Fibroblast of lung (primary cell): ENCODE data around the gene NEK6. TPM values are rescaled to one million over a fixed set of nuclear protein-coding genes. Genes with fewer than 3 reads are reported as not detected.
A peak's percentile ranks its signal among the peaks of the same experiment; 100 is the strongest.

Source experiments
- DNase-seq, 2 donors: peaks; one replicate each; pipeline versions ENCODE4 v3.0.0 to v3.0.0-alpha.2; 2010; ENCODE audit warnings: low read depth in 2 of 2
- H2AFZ ChIP-seq: 2 replicates; pipeline ENCODE4 v1.5.1; 2012; ENCODE audit warnings: low read length, control low read depth, inconsistent platforms
- H3K27ac ChIP-seq: 2 replicates; pipeline ENCODE4 v1.5.1; 2011; ENCODE audit warnings: low read length, control low read depth; ENCODE audit not compliant: insufficient read depth
- H3K27me3 ChIP-seq: 2 replicates; pipeline ENCODE4 v1.5.1; 2011; ENCODE audit warnings: mild to moderate bottlenecking, low read length; ENCODE audit not compliant: control insufficient read depth, insufficient read depth
- H3K36me3 ChIP-seq: 2 replicates; pipeline ENCODE4 v1.5.1; 2011; ENCODE audit warnings: low read length; ENCODE audit not compliant: control insufficient read depth, insufficient read depth
- H3K4me1 ChIP-seq: 2 replicates; pipeline ENCODE4 v1.5.1; 2011; ENCODE audit warnings: low read length; ENCODE audit not compliant: control insufficient read depth, insufficient read depth; ENCODE audit errors: extremely low read depth
- H3K4me2 ChIP-seq: 2 replicates; pipeline ENCODE4 v1.5.1; 2011; ENCODE audit warnings: low read length, control low read depth; ENCODE audit not compliant: insufficient read depth; ENCODE audit errors: extremely low read depth
- H3K4me3 ChIP-seq, 4 experiments: fragments of 200-600 bp in 1 of 4; sonication (generic) in 1 of 4; replicated peaks in 1 of 4; 2 replicates each; pipeline ENCODE4 v1.5.1; 2011 to 2016; ENCODE audit warnings: low read length in 4 of 4, low read depth in 3 of 4, mild to moderate bottlenecking in 3 of 4, control low read depth in 2 of 4, inconsistent platforms in 1 of 4, mixed read lengths in 1 of 4; ENCODE audit not compliant: insufficient read depth in 1 of 4; ENCODE audit errors: control extremely low read depth in 1 of 4
- H3K79me2 ChIP-seq: 2 replicates; pipeline ENCODE4 v1.5.1; 2012; ENCODE audit warnings: mild to moderate bottlenecking, low read length, inconsistent platforms; ENCODE audit not compliant: control insufficient read depth, insufficient read depth
- H3K9ac ChIP-seq: 2 replicates; pipeline ENCODE4 v1.5.1; 2011; ENCODE audit warnings: mild to moderate bottlenecking, low read length, control low read depth; ENCODE audit not compliant: insufficient read depth
- H3K9me3 ChIP-seq: 2 replicates; pipeline ENCODE4 v1.5.1; 2012; ENCODE audit warnings: low read depth, low read length; ENCODE audit not compliant: control insufficient read depth, insufficient read depth
- H4K20me1 ChIP-seq: 2 replicates; pipeline ENCODE4 v1.5.1; 2011; ENCODE audit warnings: low read length; ENCODE audit not compliant: control insufficient read depth, insufficient read depth; ENCODE audit errors: extremely low read depth
- CTCF ChIP-seq, 2 donors: IDR thresholded peaks in 1 of 2; conservative IDR thresholded peaks in 1 of 2; 1 replicate in 1 of 2; 2 replicates in 1 of 2; pipeline ENCODE4 v1.5.1; 2011 to 2012; ENCODE audit warnings: low read length in 2 of 2, control low read depth in 1 of 2, inconsistent platforms in 1 of 2, low read depth in 1 of 2, mild to moderate bottlenecking in 1 of 2
- EZH2 ChIP-seq: IDR thresholded peaks from 2 replicates; pipeline ENCODE4 v1.5.1; 2012; ENCODE audit warnings: low read length, control low read depth, mild to moderate bottlenecking; ENCODE audit errors: missing control alignments
- polyA plus RNA-seq, 2 donors: library from polyadenylated mRNA; depleted of rRNA in 1 of 2; stranded (reverse) in 1 of 2; unstranded in 1 of 2; fragments of >200 nt; gene quantifications; 2 replicates each; pipeline ENCODE4 v1.2.1, GENCODE V29; 2011 to 2012; ENCODE audit warnings: missing spikeins in 1 of 2
- total RNA-seq: library from RNA; depleted of rRNA; stranded (reverse); fragments of >200 nt; gene quantifications from 2 replicates; pipeline ENCODE4 v1.2.1, GENCODE V29; 2014

The NEK6 gene
- total and polyA plus RNA-seq, 2 donors (not counting 1 experiment from before 2014, with no cell fraction given): 71.2 to 71.4 TPM

DNA sequence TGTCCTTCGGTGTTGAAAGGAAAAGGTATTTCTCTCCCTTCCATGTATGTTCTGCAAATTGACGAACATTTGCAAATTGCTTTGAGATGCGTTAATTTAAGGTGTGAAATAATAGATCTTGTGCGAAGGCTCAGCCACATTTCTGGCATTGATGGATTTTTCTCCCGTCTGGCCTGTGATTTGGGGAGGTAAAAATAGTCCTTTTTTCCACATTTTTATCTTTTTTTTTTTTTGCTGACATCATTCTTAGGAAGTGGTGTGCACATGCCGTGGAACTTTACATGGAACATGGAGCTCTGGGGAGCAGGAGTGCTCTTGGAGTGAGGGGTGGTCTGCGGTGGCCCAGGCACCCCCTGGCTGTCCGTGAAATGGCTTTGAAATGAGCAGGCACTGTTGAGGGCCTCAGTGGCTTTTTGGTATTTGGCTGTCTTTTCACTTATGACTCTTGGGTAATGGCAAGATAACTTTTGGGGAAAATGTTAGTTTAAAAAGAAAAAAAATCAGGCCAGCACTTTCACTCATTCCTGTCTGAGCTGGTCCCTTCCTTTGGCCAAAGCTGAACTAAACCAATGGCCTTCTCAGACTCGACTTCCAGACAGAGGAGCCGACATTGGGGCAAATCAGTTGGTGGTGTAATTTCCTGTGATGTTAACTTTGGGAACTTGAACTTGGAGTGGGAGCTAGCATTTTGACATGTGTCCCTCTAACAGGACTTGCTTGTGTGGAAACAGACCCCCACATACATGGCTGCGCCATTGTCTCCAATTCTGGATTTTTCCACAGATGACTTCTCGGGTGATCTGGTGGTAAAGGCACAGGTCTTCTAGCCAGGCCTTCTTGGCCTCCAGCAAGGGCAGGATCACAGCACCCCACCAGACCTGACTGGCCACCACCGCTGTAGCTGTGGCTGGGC is 4.2 kb downstream of the NEK6 start:
- Histone ChIP-seq H3K27ac (peak overlapping the region; percentile 81), H3K9me3 (no peaks in the 10 kb centered on the region), H3K4me1 (peaks cover 35% of the 10 kb centered on the region), H3K9ac (peak overlapping the region; percentile 14), H3K27me3 (no peaks in the 10 kb centered on the region), H3K79me2 (peaks cover 87% of the 10 kb centered on the region), H4K20me1 (no peaks in the 10 kb centered on the region), H2AFZ (no peak overlapping the region), H3K36me3 (peaks cover 11% of the 10 kb centered on the region), H3K4me3 (peak overlapping the region; percentile 12 to 96 (median 28)), H3K4me2 (peak overlapping the region; percentile 80)
- TF ChIP-seq EZH2 (no peak), CTCF (conservative IDR thresholded peaks at IDR 0.05 in 1 of 2, IDR thresholded peaks at IDR 0.05 in 1 of 2; ENCODE audit: low read depth in 1 of 2, low read length in 2 of 2) (no peak)
- peak in 1 of 2 donors; percentile 83 for DNase-seq

DNA sequence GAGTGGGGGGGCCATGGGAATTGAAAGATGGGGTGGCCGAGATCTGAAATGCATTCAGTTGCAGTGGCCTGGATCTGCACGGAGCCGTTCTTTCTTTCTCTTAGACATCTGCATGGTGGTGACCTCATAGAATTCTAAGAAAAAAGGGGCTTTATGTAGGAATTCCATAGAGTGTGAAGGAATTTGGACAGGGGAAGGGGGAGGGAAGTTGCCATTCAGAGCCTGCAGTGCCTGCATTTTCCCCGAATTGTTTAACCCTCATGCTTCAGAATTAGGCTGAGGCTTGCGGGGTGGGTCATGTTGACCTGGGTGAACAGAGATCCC is 4.9 kb downstream of the NEK6 start:
- Histone ChIP-seq H3K27ac (peak overlapping the region; percentile 81), H3K9me3 (no peaks in the 10 kb centered on the region), H3K4me2 (peak overlapping the region; percentile 80), H3K9ac (peak overlapping the region; percentile 14), H3K4me1 (peaks cover 32% of the 10 kb centered on the region), H3K4me3 (no peak overlapping the region), H2AFZ (no peak overlapping the region), H3K36me3 (peaks cover 11% of the 10 kb centered on the region), H4K20me1 (no peaks in the 10 kb centered on the region), H3K27me3 (no peaks in the 10 kb centered on the region), H3K79me2 (peaks cover 91% of the 10 kb centered on the region)
- DNase-seq: peak in 1 of 2 donors; percentile 83
- TF ChIP-seq CTCF (conservative IDR thresholded peaks at IDR 0.05 in 1 of 2, IDR thresholded peaks at IDR 0.05 in 1 of 2; ENCODE audit: low read depth in 1 of 2, low read length in 2 of 2): no peak
- no peak for TF ChIP-seq EZH2

GRCh38 chr9:124263213-124263612 is 5.5 kb downstream of the NEK6 start:
- H3K36me3 ChIP-seq: peaks cover 11% of the 10 kb centered on the region
- no peaks in the 10 kb centered on the region for H3K9me3 ChIP-seq
- no peak overlapping the region for H3K27ac ChIP-seq
- TF ChIP-seq CTCF (conservative IDR thresholded peaks at IDR 0.05 in 1 of 2, IDR thresholded peaks at IDR 0.05 in 1 of 2; ENCODE audit: low read depth in 1 of 2, low read length in 2 of 2) (no peak), EZH2 (no peak)
- peaks cover 95% of the 10 kb centered on the region for H3K79me2 ChIP-seq
- no peaks in the 10 kb centered on the region for H3K27me3 ChIP-seq
- H4K20me1 ChIP-seq: no peaks in the 10 kb centered on the region
- no peak overlapping the region for H3K4me2 ChIP-seq
- no peak for DNase-seq
- no peak overlapping the region for H3K9ac ChIP-seq
- H2AFZ ChIP-seq: no peak overlapping the region
- H3K4me1 ChIP-seq: peaks cover 32% of the 10 kb centered on the region
- no peak overlapping the region for H3K4me3 ChIP-seq
